Tibial artery (tissue), 4 donors: ENCODE data around the gene ZNF200.
A peak's percentile ranks its signal among the peaks of the same experiment; 100 is the strongest.

Experiments used
- DNase-seq, 2 donors: peaks; one replicate each; pipeline ENCODE4 v3.0.0-alpha.2; 2019
- H3K27ac ChIP-seq, 2 donors: fragments of 200-600 bp; sonication (generic) in 1 of 2; 1 replicate in 1 of 2; 2 replicates in 1 of 2; pipeline ENCODE4 v1.5.1; 2018 to 2019; ENCODE audit warnings: mild to moderate bottlenecking in 1 of 2
- H3K27me3 ChIP-seq, 2 donors: fragments of 200-600 bp; sonication (generic) in 1 of 2; one replicate each; pipeline versions ENCODE4 v1.5.1 to v1.6.0; 2016 to 2019
- H3K36me3 ChIP-seq, 3 donors: fragments of 200-600 bp; sonication (generic) in 2 of 3; one replicate each; pipeline ENCODE4 v1.5.1; 2016 to 2019; ENCODE audit warnings: mild to moderate bottlenecking in 2 of 3
- H3K4me1 ChIP-seq, 4 donors: fragments of 200-600 bp; sonication (generic) in 2 of 4; 1 replicate in 3 of 4; 2 replicates in 1 of 4; pipeline ENCODE4 v1.5.1; 2016 to 2019
- H3K4me3 ChIP-seq, 2 donors: fragments of 200-600 bp; sonication (generic) in 1 of 2; 1 replicate in 1 of 2; 2 replicates in 1 of 2; pipeline ENCODE4 v1.5.1; 2018 to 2019; ENCODE audit warnings: mild to moderate bottlenecking in 2 of 2
- H3K9me3 ChIP-seq, 3 donors: fragments of 200-600 bp; sonication (generic) in 1 of 3; one replicate each; pipeline ENCODE4 v1.5.1; 2016 to 2019
- intact Hi-C: fragments of 100-400 bp; cut with DNase I; formaldehyde crosslinking; loops from one replicate; pipeline ENCODE4 v1.15.0; 2023; ENCODE audit warnings: low total_unique reads
- TF ChIP-seq, protein P1 (sequence below), 2 experiments: fragments of 200-600 bp in 1 of 2; fragments of 450-650 bp in 1 of 2; IDR thresholded peaks; one replicate each; pipeline ENCODE4 v1.5.1; 2017 to 2019; ENCODE audit warnings: antibody characterized with exemption in 2 of 2, mild to moderate bottlenecking in 1 of 2, moderate library complexity in 1 of 2

The ZNF200 gene

DNA sequence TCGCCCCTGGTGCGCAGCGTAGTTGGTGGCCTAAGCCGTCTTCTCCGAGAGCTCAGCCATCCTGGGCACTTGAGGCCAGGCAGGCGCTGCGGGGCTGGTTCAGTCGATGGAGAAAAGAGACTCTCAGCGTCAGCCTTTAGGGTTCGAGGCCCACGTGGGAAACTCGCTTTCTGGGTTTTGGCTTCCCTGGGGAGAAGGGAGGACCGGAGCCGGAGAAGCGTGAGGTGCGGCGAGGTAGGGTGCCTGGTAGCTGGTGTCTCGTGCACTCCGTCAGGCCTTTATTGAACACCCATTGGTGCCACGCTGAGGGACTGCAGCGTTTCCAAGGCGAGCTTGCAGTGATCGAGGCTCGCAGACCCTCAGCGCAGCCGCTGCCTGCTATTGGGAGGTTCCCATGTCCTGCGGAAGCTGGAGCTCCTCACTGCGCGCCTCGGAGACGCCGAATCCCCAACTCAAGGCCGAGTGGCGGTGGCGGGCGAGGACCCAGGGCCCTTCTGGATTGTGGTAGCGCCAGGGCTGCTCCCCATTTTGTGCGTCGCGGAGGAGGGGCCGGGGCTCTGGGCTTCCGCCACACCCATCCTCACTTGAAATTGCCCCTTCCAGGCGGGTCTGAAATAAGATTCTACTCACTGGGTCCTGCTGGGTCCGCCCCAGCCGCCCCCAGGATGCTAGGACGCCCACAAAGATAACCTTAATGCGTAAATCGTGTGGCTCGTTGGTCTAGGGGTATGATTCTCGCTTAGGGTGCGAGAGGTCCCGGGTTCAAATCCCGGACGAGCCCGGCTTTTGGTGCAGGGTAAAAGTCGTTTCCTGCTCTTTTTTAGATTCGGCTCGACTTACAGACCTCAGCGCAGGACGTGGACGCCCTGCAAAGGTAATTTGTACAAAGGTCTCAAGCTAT, 45.8 kb downstream of the ZNF200 start:
- intact Hi-C loops = no loop called here
- no peaks in the 10 kb centered on the region for H3K36me3 ChIP-seq
- peaks cover 15 to 100% of the 10 kb centered on the region in 2 donors for H3K27me3 ChIP-seq
- peaks cover 0 to 19% (median 13%) of the 10 kb centered on the region in 4 donors for H3K4me1 ChIP-seq
- DNase-seq = no peak
- H3K27ac ChIP-seq = no peak overlapping the region
- H3K9me3 ChIP-seq = no peaks in the 10 kb centered on the region
- H3K4me3 ChIP-seq = peak overlapping the region in 1 of 2 donors; percentile 2
- TF ChIP-seq, protein P1, sequence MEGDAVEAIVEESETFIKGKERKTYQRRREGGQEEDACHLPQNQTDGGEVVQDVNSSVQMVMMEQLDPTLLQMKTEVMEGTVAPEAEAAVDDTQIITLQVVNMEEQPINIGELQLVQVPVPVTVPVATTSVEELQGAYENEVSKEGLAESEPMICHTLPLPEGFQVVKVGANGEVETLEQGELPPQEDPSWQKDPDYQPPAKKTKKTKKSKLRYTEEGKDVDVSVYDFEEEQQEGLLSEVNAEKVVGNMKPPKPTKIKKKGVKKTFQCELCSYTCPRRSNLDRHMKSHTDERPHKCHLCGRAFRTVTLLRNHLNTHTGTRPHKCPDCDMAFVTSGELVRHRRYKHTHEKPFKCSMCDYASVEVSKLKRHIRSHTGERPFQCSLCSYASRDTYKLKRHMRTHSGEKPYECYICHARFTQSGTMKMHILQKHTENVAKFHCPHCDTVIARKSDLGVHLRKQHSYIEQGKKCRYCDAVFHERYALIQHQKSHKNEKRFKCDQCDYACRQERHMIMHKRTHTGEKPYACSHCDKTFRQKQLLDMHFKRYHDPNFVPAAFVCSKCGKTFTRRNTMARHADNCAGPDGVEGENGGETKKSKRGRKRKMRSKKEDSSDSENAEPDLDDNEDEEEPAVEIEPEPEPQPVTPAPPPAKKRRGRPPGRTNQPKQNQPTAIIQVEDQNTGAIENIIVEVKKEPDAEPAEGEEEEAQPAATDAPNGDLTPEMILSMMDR (IDR thresholded peaks at IDR 0.05) = no peak

DNA sequence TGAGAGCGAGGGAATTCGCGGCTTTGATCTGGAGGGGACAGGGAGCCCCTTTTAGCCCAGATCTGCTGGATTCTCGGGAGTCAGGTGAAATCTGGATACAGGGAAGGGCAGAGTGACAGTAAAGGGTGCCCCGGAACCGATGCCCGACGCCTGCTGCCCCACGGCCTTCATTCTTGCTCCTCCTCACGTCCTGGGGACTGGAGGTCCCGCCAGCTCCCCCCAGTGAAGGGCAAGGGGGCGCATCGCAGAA, 46.4 kb downstream of the ZNF200 start:
- Histone ChIP-seq H3K36me3 (no peaks in the 10 kb centered on the region), H3K4me3 (peak overlapping the region in 1 of 2 donors; percentile 2), H3K27me3 (peaks cover 15 to 100% of the 10 kb centered on the region in 2 donors), H3K4me1 (peaks cover 0 to 22% (median 14%) of the 10 kb centered on the region in 4 donors), H3K27ac (no peak overlapping the region), H3K9me3 (no peaks in the 10 kb centered on the region)
- intact Hi-C loops = no loop called here
- TF ChIP-seq, protein P1 (IDR thresholded peaks at IDR 0.05) = no peak
- DNase-seq = no peak

DNA sequence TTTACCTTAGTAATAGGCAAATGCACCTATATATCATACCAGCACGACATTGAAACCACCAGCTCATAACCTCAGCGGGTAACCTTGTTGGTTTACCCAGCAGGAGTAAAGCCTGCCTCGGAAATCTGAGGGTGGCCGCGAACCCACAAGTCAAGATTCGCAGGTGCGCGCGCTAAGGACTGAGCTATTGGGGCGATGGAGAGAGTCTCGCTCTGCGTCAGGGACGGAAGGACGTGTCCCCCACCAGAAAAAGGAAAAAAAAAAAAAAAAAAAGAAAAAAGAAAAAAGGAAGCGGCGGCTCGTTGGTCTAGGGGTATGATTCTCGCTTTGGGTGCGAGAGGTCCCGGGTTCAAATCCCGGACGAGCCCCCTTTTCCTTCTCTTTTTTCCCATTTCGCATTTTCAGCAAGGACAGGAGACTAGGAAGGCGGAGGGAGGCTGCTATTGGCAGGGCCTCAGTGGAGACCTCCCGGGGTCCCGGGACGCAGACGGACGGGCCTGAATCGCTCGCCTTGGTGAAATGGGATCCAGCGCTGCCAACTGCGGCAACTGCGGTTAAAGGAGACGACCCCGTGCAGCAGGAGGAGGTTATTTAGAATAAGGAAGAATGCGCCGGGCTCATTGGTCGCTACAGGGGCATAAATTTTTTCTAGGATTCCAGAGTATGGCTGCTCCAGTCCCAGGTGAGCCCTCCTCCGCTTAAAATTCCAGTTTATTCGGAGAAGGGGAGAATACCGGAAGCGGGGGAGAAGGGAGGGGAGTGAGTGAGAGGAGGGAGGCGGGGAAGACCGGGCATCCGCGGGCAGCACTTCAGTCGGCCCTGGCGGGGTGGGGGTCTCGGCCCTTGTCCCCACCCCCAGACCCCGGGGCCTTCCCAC, 46.9 kb downstream of the ZNF200 start, which contains the start of gene OR1F1:
TSS of gene OR1F1 (plus strand) at position 407 of the 877 bp plus-strand sequence.
- TF ChIP-seq, protein P1 (IDR thresholded peaks at IDR 0.05) = no peak
- intact Hi-C loops = no loop called here
- H3K4me3 ChIP-seq = peak within 1 kb of the TSS in 1 of 2 donors; percentile 2

DNA sequence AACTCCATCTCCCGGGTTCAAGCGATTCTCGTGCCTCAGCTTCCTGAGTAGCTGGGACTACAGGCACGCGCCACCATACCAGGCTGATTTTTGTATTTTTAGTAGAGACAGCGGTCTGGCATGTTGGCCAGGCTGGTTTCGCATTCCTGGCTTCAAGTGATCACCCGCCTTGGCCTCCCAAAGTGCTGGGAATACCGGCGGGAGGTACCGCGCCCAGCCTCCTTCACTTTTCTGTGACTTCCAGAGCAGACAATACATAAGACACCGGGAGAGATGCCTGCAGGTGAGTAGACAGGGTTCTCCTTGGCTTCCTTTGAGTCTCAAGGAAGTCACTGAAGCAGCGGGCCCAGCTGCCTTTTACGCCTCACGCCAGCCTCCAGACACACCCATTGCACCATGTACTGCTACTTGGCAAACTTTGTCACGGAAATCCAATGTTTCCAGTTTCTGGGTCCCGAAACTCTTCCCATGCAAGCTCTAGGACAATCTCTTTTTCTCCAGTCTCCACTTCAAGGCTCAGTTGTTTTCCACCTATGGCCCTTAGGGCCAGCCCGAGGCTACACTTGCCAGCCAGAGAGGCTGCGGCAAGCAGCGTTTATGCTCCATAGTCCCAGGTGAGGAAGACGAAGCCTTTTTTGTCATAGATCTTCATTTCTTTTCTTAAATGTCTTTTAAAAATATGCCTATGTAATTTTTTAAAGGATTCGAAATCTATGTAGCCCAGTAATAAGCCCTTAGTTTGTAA, 47.8 kb downstream of the ZNF200 start:
- peaks cover 0 to 35% (median 26%) of the 10 kb centered on the region in 4 donors for H3K4me1 ChIP-seq
- intact Hi-C loops = no loop called here
- H3K9me3 ChIP-seq = no peaks in the 10 kb centered on the region

More for the DNA sequence above, 46.9 kb downstream of the ZNF200 start, which contains the start of gene OR1F1:
- no peak within 1 kb of the TSS for H3K27ac ChIP-seq
- H3K36me3 ChIP-seq = no peaks in the 10 kb centered on the region
- peaks cover 12 to 100% of the 10 kb centered on the region in 2 donors for H3K27me3 ChIP-seq
- no peaks in the 10 kb centered on the region for H3K9me3 ChIP-seq
- peaks cover 0 to 28% (median 19%) of the 10 kb centered on the region in 4 donors for H3K4me1 ChIP-seq
- no peak for DNase-seq

More for the DNA sequence above, 47.8 kb downstream of the ZNF200 start:
- H3K27me3 ChIP-seq = peaks cover 12 to 100% of the 10 kb centered on the region in 2 donors
- TF ChIP-seq, protein P1 (IDR thresholded peaks at IDR 0.05) = no peak
- no peak overlapping the region for H3K4me3 ChIP-seq
- H3K36me3 ChIP-seq = no peaks in the 10 kb centered on the region
- DNase-seq = no peak
- no peak overlapping the region for H3K27ac ChIP-seq
